ENCODE results near the gene EYS.

DNA sequence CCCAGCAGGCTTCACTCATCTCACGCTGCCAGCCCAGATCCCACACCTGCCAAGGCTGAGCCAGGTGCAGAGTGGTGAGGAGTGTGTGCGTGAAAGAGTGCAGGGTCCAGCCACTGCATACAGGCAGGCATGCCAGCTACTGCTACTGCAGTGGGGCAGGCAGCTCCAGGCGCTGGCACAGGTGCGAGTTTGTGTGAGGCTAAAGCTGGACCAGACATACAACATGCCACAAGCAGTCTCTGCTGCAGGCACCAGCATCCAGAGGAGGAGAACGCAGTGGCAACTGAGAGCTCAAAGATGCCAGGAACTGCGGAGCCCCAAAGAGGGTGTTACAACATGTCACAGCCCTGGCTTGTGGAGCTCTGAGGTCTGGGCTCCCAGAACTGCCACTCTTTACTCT is 149.8 kb downstream of the EYS start:
- no peak for TF ChIP-seq ZNF232 (CRISPR knock-in tag; IDR thresholded peaks at IDR 0.05)
- no peak for TF ChIP-seq CHD4 (IDR thresholded peaks at IDR 0.05; ENCODE audit: insufficient read depth, insufficient replicate concordance, low read depth, low read length, poor library complexity, severe bottlenecking)
- no peak for TF ChIP-seq TEAD4 (IDR thresholded peaks at IDR 0.05; ENCODE audit: low read length)
- no peak for TF ChIP-seq TEAD4 (CRISPR knock-in tag; IDR thresholded peaks at IDR 0.05; ENCODE audit: borderline replicate concordance)
- TF ChIP-seq GATA2 (CRISPR knock-in tag; IDR thresholded peaks at IDR 0.05) = no peak
- no peak for TF ChIP-seq RNF2 (IDR thresholded peaks at IDR 0.05)
- no peak for TF ChIP-seq ZNF121 (CRISPR knock-in tag; conservative IDR thresholded peaks at IDR 0.05)
- TF ChIP-seq SRSF1 (IDR thresholded peaks at IDR 0.05; ENCODE audit: low read depth, low read length) = no peak
